CD14-positive monocyte (primary cell): ENCODE measurements around the gene ACIN1. TPM values are rescaled to one million over a fixed set of nuclear protein-coding genes. Genes with fewer than 3 reads are reported as not detected.

Source experiments
- DNase-seq, 3 donors: peaks; one replicate each; pipeline ENCODE4 v3.0.0-alpha.2; 2011 to 2022
- H2AFZ ChIP-seq: 2 replicates; pipeline ENCODE4 v1.6.0; 2012; ENCODE audit warnings: mild to moderate bottlenecking, low read depth, low read length, inconsistent platforms; ENCODE audit not compliant: insufficient read depth, poor library complexity, severe bottlenecking
- H3K27ac ChIP-seq, 2 donors: 1 replicate in 1 of 2; 2 replicates in 1 of 2; pipeline ENCODE4 v1.5.1; 2012 to 2013; ENCODE audit warnings: low read length in 2 of 2, control low read depth in 1 of 2, inconsistent platforms in 1 of 2, low read depth in 1 of 2, mild to moderate bottlenecking in 1 of 2
- H3K27me3 ChIP-seq, 2 donors: one replicate each; pipeline versions ENCODE4 v1.6.0 to v1.6.1; 2011 to 2013; ENCODE audit warnings: low read length in 2 of 2; ENCODE audit not compliant: control insufficient read depth in 2 of 2, insufficient read depth in 2 of 2
- H3K36me3 ChIP-seq, 2 donors: replicated peaks in 1 of 2; 1 replicate in 1 of 2; 2 replicates in 1 of 2; pipeline versions ENCODE4 v1.5.1 to v1.6.1; 2012 to 2013; ENCODE audit warnings: low read length in 2 of 2, control low read depth in 1 of 2, inconsistent platforms in 1 of 2, mild to moderate bottlenecking in 1 of 2; ENCODE audit not compliant: insufficient read depth in 2 of 2, control insufficient read depth in 1 of 2
- H3K4me1 ChIP-seq, 2 donors: 1 replicate in 1 of 2; 2 replicates in 1 of 2; pipeline versions ENCODE4 v1.5.1 to v1.6.1; 2012 to 2013; ENCODE audit warnings: low read length in 2 of 2, control low read depth in 1 of 2, inconsistent platforms in 1 of 2, mild to moderate bottlenecking in 1 of 2, moderate library complexity in 1 of 2; ENCODE audit not compliant: insufficient read depth in 2 of 2, control insufficient read depth in 1 of 2
- H3K4me2 ChIP-seq: replicated peaks from 2 replicates; pipeline ENCODE3; 2012; ENCODE audit warnings: low read length, moderate library complexity, mild to moderate bottlenecking; ENCODE audit not compliant: poor library complexity, severe bottlenecking; ENCODE audit errors: extremely low read depth
- H3K4me3 ChIP-seq, 3 experiments: fragments of 200-600 bp in 1 of 3; sonication (generic) in 1 of 3; replicated peaks in 1 of 3; 1 replicate in 2 of 3; 2 replicates in 1 of 3; pipeline ENCODE4 v1.5.1; 2011 to 2013; ENCODE audit warnings: low read length in 3 of 3, mild to moderate bottlenecking in 3 of 3, control low read depth in 2 of 3, low read depth in 2 of 3, inconsistent platforms in 1 of 3, moderate library complexity in 1 of 3
- H3K79me2 ChIP-seq: 2 replicates; pipeline ENCODE4 v1.6.0; 2012; ENCODE audit warnings: mild to moderate bottlenecking, control low read depth, inconsistent platforms, low read length, moderate library complexity; ENCODE audit not compliant: insufficient read depth
- H3K9ac ChIP-seq: 2 replicates; pipeline ENCODE4 v1.6.0; 2017; ENCODE audit warnings: low read length, mild to moderate bottlenecking; ENCODE audit not compliant: insufficient read depth, poor library complexity, severe bottlenecking
- H3K9me3 ChIP-seq, 2 donors: replicated peaks in 1 of 2; 1 replicate in 1 of 2; 2 replicates in 1 of 2; pipeline versions ENCODE4 v1.5.1 to v1.6.1; 2012 to 2013; ENCODE audit warnings: low read length in 2 of 2, control low read depth in 1 of 2; ENCODE audit not compliant: control insufficient read depth in 1 of 2, insufficient read depth in 1 of 2
- H4K20me1 ChIP-seq: 2 replicates; pipeline ENCODE4 v1.6.0; 2012; ENCODE audit warnings: mild to moderate bottlenecking, low read length, control low read depth, moderate library complexity; ENCODE audit not compliant: insufficient read depth
- H3K27ac Mint-ChIP-seq, 7 donors: one replicate each; pipeline ENCODE4 v1.8.0; 2020; ENCODE audit warnings: mild to moderate bottlenecking in 7 of 7, mixed read lengths in 7 of 7, moderate library complexity in 6 of 7, inconsistent platforms in 2 of 7
- H3K27me3 Mint-ChIP-seq, 3 donors: one replicate each; pipeline ENCODE4 v1.8.0; 2021 to 2022; ENCODE audit warnings: low read depth in 3 of 3, mild to moderate bottlenecking in 3 of 3, mixed read lengths in 3 of 3, moderate library complexity in 3 of 3, inconsistent platforms in 1 of 3
- H3K36me3 Mint-ChIP-seq, 2 donors: one replicate each; pipeline ENCODE4 v1.8.0; 2020; ENCODE audit warnings: mixed read lengths in 2 of 2, inconsistent platforms in 1 of 2, mild to moderate bottlenecking in 1 of 2
- H3K4me1 Mint-ChIP-seq: one replicate; pipeline ENCODE4 v1.8.0; 2020; ENCODE audit warnings: mild to moderate bottlenecking, mixed read lengths
- H3K4me3 Mint-ChIP-seq, 2 donors: one replicate each; pipeline ENCODE4 v1.8.0; 2020; ENCODE audit warnings: mild to moderate bottlenecking in 2 of 2, mixed read lengths in 2 of 2, moderate library complexity in 1 of 2
- H3K9me3 Mint-ChIP-seq, 7 donors: one replicate each; pipeline ENCODE4 v1.8.0; 2020 to 2022; ENCODE audit warnings: mixed read lengths in 7 of 7, mild to moderate bottlenecking in 6 of 7, moderate library complexity in 6 of 7, inconsistent platforms in 2 of 7
- CTCF ChIP-seq: fragments of 200-600 bp; IDR thresholded peaks from one replicate; pipeline ENCODE4 v1.8.0; 2022; ENCODE audit warnings: antibody characterized with exemption, mild to moderate bottlenecking
- WGBS: methylation state at CpG from one replicate; pipeline ENCODE4 v1.1.5; 2013; ENCODE audit warnings: missing lambda C conversion rate; ENCODE audit not compliant: insufficient coverage; 5-methylcytosine and 5-hydroxymethylcytosine counted together
- intact Hi-C, 2 donors: fragments of 100-400 bp; cut with micrococcal nuclease; formaldehyde crosslinking; loops; one replicate each; pipeline versions ENCODE4 v1.15.0 to v1.15.1; 2023
- polyA plus RNA-seq, 3 donors: library from polyadenylated mRNA; depleted of rRNA in 1 of 3; unstranded in 2 of 3; stranded (reverse) in 1 of 3; fragments of 300-500 nt in 2 of 3; fragments of >200 nt in 1 of 3; fragmentation: Illumina TruSeq in 2 of 3; gene quantifications; 1 replicate in 2 of 3; 2 replicates in 1 of 3; pipeline ENCODE4 v1.2.3, GENCODE V29; 2012 to 2021

ACIN1 gene
- polyA plus RNA-seq, 3 donors = 2.8 to 159 (median 5.4) TPM

GRCh38 chr14:23077962-23078361 is 17.0 kb downstream of the ACIN1 start:
- DNase-seq = no peak
- Histone ChIP-seq H3K27ac (peak overlapping the region; percentile 75 to 80), H3K36me3 (peaks cover 92 to 97% of the 10 kb centered on the region in 2 donors), H3K4me2 (peak overlapping the region; percentile 4), H3K79me2 (peaks cover 53% of the 10 kb centered on the region), H3K9me3 (no peaks in the 10 kb centered on the region), H3K4me3 (no peak overlapping the region), H2AFZ (no peak overlapping the region), H4K20me1 (peaks cover 25% of the 10 kb centered on the region), H3K4me1 (peaks cover 23 to 37% of the 10 kb centered on the region in 2 donors), H3K9ac (no peak overlapping the region), H3K27me3 (no peaks in the 10 kb centered on the region)
- H3K9me3 Mint-ChIP-seq = no peaks in the 10 kb centered on the region
- peaks cover 28% of the 10 kb centered on the region for H3K4me1 Mint-ChIP-seq
- intact Hi-C loops = loop anchor here in 1 of 2 donors (5.0 kb wide), 2 partner anchors 34 to 104 kb away; partner anchors contain the start of gene SLC7A8
- no peaks in the 10 kb centered on the region for H3K27me3 Mint-ChIP-seq
- TF ChIP-seq CTCF = no peak
- no CpG with 5 or more reads among the region's 5 CpGs for WGBS
- no peak overlapping the region for H3K4me3 Mint-ChIP-seq
- H3K27ac Mint-ChIP-seq = peak overlapping the region; percentile 88 to 94 (median 90)
- H3K36me3 Mint-ChIP-seq = peaks cover 72 to 86% of the 10 kb centered on the region in 2 donors

GRCh38 chr14:23076785-23077408 is 18.0 kb downstream of the ACIN1 start:
- Histone ChIP-seq H3K9me3 (no peaks in the 10 kb centered on the region), H3K79me2 (peaks cover 62% of the 10 kb centered on the region), H3K9ac (no peak overlapping the region), H3K4me1 (peaks cover 28 to 44% of the 10 kb centered on the region in 2 donors), H3K36me3 (peaks cover 92 to 97% of the 10 kb centered on the region in 2 donors), H3K27me3 (no peaks in the 10 kb centered on the region), H4K20me1 (peaks cover 28% of the 10 kb centered on the region), H3K4me2 (no peak overlapping the region), H2AFZ (no peak overlapping the region), H3K4me3 (no peak overlapping the region), H3K27ac (peak overlapping the region in 1 of 2 donors; percentile 75)
- Mint-ChIP-seq H3K27ac (peak overlapping the region in 5 of 7 donors; percentile 8 to 89 (median 50)), H3K9me3 (no peaks in the 10 kb centered on the region), H3K27me3 (no peaks in the 10 kb centered on the region), H3K4me1 (peaks cover 33% of the 10 kb centered on the region), H3K4me3 (no peak overlapping the region), H3K36me3 (peaks cover 81 to 88% of the 10 kb centered on the region in 2 donors)
- no CpG with 5 or more reads among the region's 5 CpGs for WGBS
- intact Hi-C loops = loop anchor here in 1 of 2 donors (5.0 kb wide), 2 partner anchors 35 to 105 kb away; partner anchors contain the start of gene SLC7A8
- peak in 2 of 3 donors; percentile 34 to 40 for DNase-seq
- TF ChIP-seq CTCF = peak; percentile 89
